Lower leg skin (tissue), 3 donors: Measurements from ENCODE around the gene CCSER2.

Experiments
- CTCF ChIP-seq, 3 donors: fragments of 450-650 bp; IDR thresholded peaks; one replicate each; pipeline ENCODE4 v1.5.1; 2016; ENCODE audit warnings: antibody characterized with exemption in 3 of 3, mild to moderate bottlenecking in 3 of 3, moderate library complexity in 2 of 3
- POLR2A ChIP-seq, 2 donors: fragments of 450-650 bp; IDR thresholded peaks; one replicate each; pipeline ENCODE4 v1.6.1; 2016 to 2017; ENCODE audit warnings: antibody characterized with exemption in 2 of 2, mild to moderate bottlenecking in 1 of 2, moderate library complexity in 1 of 2

- TF ChIP-seq CTCF (IDR thresholded peaks at IDR 0.05) (no peak), POLR2A (IDR thresholded peaks at IDR 0.05) (no peak)
These were observed 209.6 kb downstream of the CCSER2 start for GRCh38 chr10:84538036-84538435.
